GM12891 (cell line): ENCODE data around the gene FAM199X.
"Not testable (repeated sequence)": the region's sequence is repeated elsewhere in the genome, so short reads cannot be mapped to it uniquely, and the experiment has no call there.

Experiments used
- DNase-seq: peaks from one replicate; pipeline ENCODE4 v3.0.0; 2011; ENCODE audit warnings: low spot score; ENCODE audit not compliant: insufficient read length
- FAIRE-seq: peaks from 2 replicates; lab custom pipeline; 2011; peaks lifted over from hg19 to GRCh38; lab: Jason Lieb, UNC
- PAX5 ChIP-seq: IDR thresholded peaks from 2 replicates; pipeline ENCODE4 v1.6.1; 2011; ENCODE audit warnings: low read length, moderate library complexity, mild to moderate bottlenecking; ENCODE audit not compliant: insufficient read depth, severe bottlenecking
- POLR2A ChIP-seq: IDR thresholded peaks from 2 replicates; pipeline ENCODE4 v1.6.1; 2011; ENCODE audit warnings: low read depth, low read length, control low read depth
- POLR2AphosphoS5 ChIP-seq: IDR thresholded peaks from 2 replicates; pipeline ENCODE4 v1.6.1; 2011; ENCODE audit warnings: low read depth, low read length, control low read depth
- POU2F2 ChIP-seq: IDR thresholded peaks from 2 replicates; pipeline ENCODE4 v1.6.1; 2011; ENCODE audit warnings: low read depth, mild to moderate bottlenecking, control low read depth, low read length, moderate library complexity
- SPI1 ChIP-seq: IDR thresholded peaks from 2 replicates; pipeline ENCODE4 v1.6.1; 2011; ENCODE audit warnings: low read depth, low read length, control low read depth
- TAF1 ChIP-seq: IDR thresholded peaks from 2 replicates; pipeline ENCODE4 v1.6.1; 2011; ENCODE audit warnings: low read depth, low read length, control low read depth

Gene FAM199X

GRCh38 chrX:104173841-104174240 is 7.6 kb downstream of the FAM199X start:
- no peak for DNase-seq
- TF ChIP-seq POLR2AphosphoS5 (no peak), POLR2A (no peak), PAX5 (no peak), TAF1 (no peak), SPI1 (no peak), POU2F2 (no peak)
- FAIRE-seq = no peak

- FAIRE-seq = no peak
Measured at GRCh38 chrX:104183685-104184084, 17.4 kb downstream of the FAM199X start.

GRCh38 chrX:104187931-104188330 is 21.7 kb downstream of the FAM199X start:
- FAIRE-seq (peak; percentile 72), DNase-seq (no peak)
- TF ChIP-seq POLR2A (no peak), TAF1 (no peak), POLR2AphosphoS5 (no peak), SPI1 (no peak)

More at GRCh38 chrX:104183685-104184084, 17.4 kb downstream of the FAM199X start:
- DNase-seq = no peak
- TF ChIP-seq POLR2AphosphoS5 (no peak), POLR2A (no peak), POU2F2 (no peak), TAF1 (no peak), SPI1 (no peak), PAX5 (no peak)

- FAIRE-seq (no peak), DNase-seq (no peak)
- TF ChIP-seq POLR2A = no peak
- TF ChIP-seq POU2F2 = no peak
- TF ChIP-seq SPI1 = no peak
- TF ChIP-seq POLR2AphosphoS5 = no peak
- no peak for TF ChIP-seq TAF1
- TF ChIP-seq PAX5 = no peak
Measured at GRCh38 chrX:104189837-104190236, 23.6 kb downstream of the FAM199X start.

GRCh38 chrX:104193485-104193884 is 27.2 kb downstream of the FAM199X start:
- TF ChIP-seq POU2F2 = no peak
- TF ChIP-seq PAX5 = no peak
- TF ChIP-seq POLR2A = no peak
- TF ChIP-seq POLR2AphosphoS5 = no peak
- FAIRE-seq = no peak
- DNase-seq = no peak

GRCh38 chrX:104195013-104195412 is 28.8 kb downstream of the FAM199X start:
- FAIRE-seq (no peak), DNase-seq (no peak)
- TF ChIP-seq PAX5 = no peak
- no peak for TF ChIP-seq TAF1
- no peak for TF ChIP-seq SPI1
- TF ChIP-seq POU2F2 = no peak
- TF ChIP-seq POLR2AphosphoS5 = no peak
- TF ChIP-seq POLR2A = no peak

GRCh38 chrX:104195489-104196084 is 29.3 kb downstream of the FAM199X start:
- DNase-seq = peak; percentile 1
- TF ChIP-seq PAX5 = no peak
- no peak for TF ChIP-seq POLR2AphosphoS5
- no peak for TF ChIP-seq POLR2A
- no peak for TF ChIP-seq POU2F2
- no peak for TF ChIP-seq TAF1
- TF ChIP-seq SPI1 = no peak
- FAIRE-seq = no peak

- TF ChIP-seq TAF1 (no peak), POLR2AphosphoS5 (no peak)
- no peak for FAIRE-seq
- DNase-seq = no peak
Measured at GRCh38 chrX:104205548-104205947, 39.3 kb downstream of the FAM199X start.

GRCh38 chrX:104211187-104211586 is 44.9 kb downstream of the FAM199X start:
- DNase-seq (no peak), FAIRE-seq (no peak)
- TF ChIP-seq POLR2A (no peak), PAX5 (no peak), POU2F2 (no peak), SPI1 (no peak), POLR2AphosphoS5 (no peak), TAF1 (no peak)

GRCh38 chrX:104230060-104230459 is 63.8 kb downstream of the FAM199X start:
- not testable (repeated sequence) for FAIRE-seq, DNase-seq
